Measurements from ENCODE around the gene PTGR2.

GRCh38 chr14:73903028-73903427, 51.4 kb downstream of the PTGR2 start:
- TF ChIP-seq POLR2AphosphoS5 (IDR thresholded peaks at IDR 0.05) (no peak), POLR2A (IDR thresholded peaks at IDR 0.05) (no peak), EP300 (IDR thresholded peaks at IDR 0.05) (no peak)
- TF ChIP-seq, protein P1, sequence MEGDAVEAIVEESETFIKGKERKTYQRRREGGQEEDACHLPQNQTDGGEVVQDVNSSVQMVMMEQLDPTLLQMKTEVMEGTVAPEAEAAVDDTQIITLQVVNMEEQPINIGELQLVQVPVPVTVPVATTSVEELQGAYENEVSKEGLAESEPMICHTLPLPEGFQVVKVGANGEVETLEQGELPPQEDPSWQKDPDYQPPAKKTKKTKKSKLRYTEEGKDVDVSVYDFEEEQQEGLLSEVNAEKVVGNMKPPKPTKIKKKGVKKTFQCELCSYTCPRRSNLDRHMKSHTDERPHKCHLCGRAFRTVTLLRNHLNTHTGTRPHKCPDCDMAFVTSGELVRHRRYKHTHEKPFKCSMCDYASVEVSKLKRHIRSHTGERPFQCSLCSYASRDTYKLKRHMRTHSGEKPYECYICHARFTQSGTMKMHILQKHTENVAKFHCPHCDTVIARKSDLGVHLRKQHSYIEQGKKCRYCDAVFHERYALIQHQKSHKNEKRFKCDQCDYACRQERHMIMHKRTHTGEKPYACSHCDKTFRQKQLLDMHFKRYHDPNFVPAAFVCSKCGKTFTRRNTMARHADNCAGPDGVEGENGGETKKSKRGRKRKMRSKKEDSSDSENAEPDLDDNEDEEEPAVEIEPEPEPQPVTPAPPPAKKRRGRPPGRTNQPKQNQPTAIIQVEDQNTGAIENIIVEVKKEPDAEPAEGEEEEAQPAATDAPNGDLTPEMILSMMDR (IDR thresholded peaks at IDR 0.05), result no peak
